Hindlimb muscle (tissue), 1 donor: ENCODE measurements around the gene OSBPL2. TPM values are rescaled to one million over a fixed set of nuclear protein-coding genes. Genes with fewer than 3 reads are reported as not detected.

Experiments
- polyA plus RNA-seq: library from polyadenylated mRNA; unstranded; fragments of 120-200 nt; gene quantifications from one replicate; pipeline ENCODE4 v1.2.1, GENCODE V29; 2013; ENCODE audit not compliant: insufficient read length

The OSBPL2 gene
- polyA plus RNA-seq, 1 donor, result 30.3 TPM

Other genes starting within 250 kb of the OSBPL2 start
- 16.3 TPM for gene TAF4, start 172.6 kb upstream of the OSBPL2 start, polyA plus RNA-seq
- 91.1 TPM for gene LSM14B, start 116.0 kb upstream of the OSBPL2 start, polyA plus RNA-seq
- gene PSMA7, start 95.1 kb upstream of the OSBPL2 start, polyA plus RNA-seq, result 156 TPM
- gene SS18L1, start 94.8 kb upstream of the OSBPL2 start, polyA plus RNA-seq, result 17.8 TPM
- gene MTG2, start 55.5 kb upstream of the OSBPL2 start, polyA plus RNA-seq, result 35.7 TPM
- gene HRH3, start 18.2 kb upstream of the OSBPL2 start, polyA plus RNA-seq, result 2.2 TPM
- 69.4 TPM for gene ADRM1, start 64.5 kb downstream of the OSBPL2 start, polyA plus RNA-seq
- gene LAMA5, start 128.8 kb downstream of the OSBPL2 start, polyA plus RNA-seq, result 96.2 TPM
- gene RPS21, start 148.6 kb downstream of the OSBPL2 start, polyA plus RNA-seq, result 1,182 TPM
- gene CABLES2, start 168.8 kb downstream of the OSBPL2 start, polyA plus RNA-seq, result 5.5 TPM
- gene RBBP8NL, start 189.0 kb downstream of the OSBPL2 start, polyA plus RNA-seq, result not detected
- 0.08 TPM for gene GATA5, start 237.5 kb downstream of the OSBPL2 start, polyA plus RNA-seq